ENCODE results near the gene PFDN6. TPM values are rescaled to one million over a fixed set of nuclear protein-coding genes. Genes with fewer than 3 reads are reported as not detected.

PFDN6 gene
- total RNA-seq, 2 experiments from 2014 or later = 63.5 to 65.0 TPM

- CTCF ChIA-PET = interaction anchor here (0.8 to 3.1 kb wide), 6 partner anchors 10 to 40 kb away, joined by 3 to 29 read pairs (median 11); partner anchors contain the start of genes B3GALT4, RGL2, RPS18 and VPS52
- Mint-ChIP-seq H3K4me1 (peaks cover 47% of the 10 kb centered on the region), H3K4me3 (peak overlapping the region; percentile 90), H3K36me3 (ENCODE audit: low read depth) (peaks cover 37% of the 10 kb centered on the region), H3K27me3 (no peaks in the 10 kb centered on the region), H3K9me3 (no peaks in the 10 kb centered on the region), H3K27ac (no peak overlapping the region)
- no peak for DNase-seq
- POLR2A ChIA-PET = interaction anchor here (1.0 to 14.3 kb wide), 14 partner anchors 9 to 142 kb away, joined by 3 to 234 read pairs (median 6); partner anchors contain the start of genes B3GALT4, RGL2, RPS18 and SYNGAP1
Observed at GRCh38 chr6:33288141-33288920, 1.1 kb upstream of the PFDN6 start.

GRCh38 chr6:33289784-33290315, 449 bp downstream of the PFDN6 start:
- H3K4me3 Mint-ChIP-seq = peak overlapping the region; percentile 90
- peak overlapping the region; percentile 80 for H3K27ac Mint-ChIP-seq
- POLR2A ChIA-PET = interaction anchor here (1.0 to 14.3 kb wide), 16 partner anchors 9 to 318 kb away, joined by 3 to 234 read pairs (median 5); partner anchors contain the start of genes B3GALT4, KIFC1, RGL2 and RPS18
- H3K27me3 Mint-ChIP-seq = no peaks in the 10 kb centered on the region
- H3K4me1 Mint-ChIP-seq = peaks cover 47% of the 10 kb centered on the region
- H3K9me3 Mint-ChIP-seq = no peaks in the 10 kb centered on the region
- CTCF ChIA-PET = interaction anchor here (0.5 to 3.1 kb wide), 8 partner anchors 9 to 137 kb away, joined by 3 to 29 read pairs (median 6); partner anchors contain the start of genes B3GALT4, RGL2, RPS18 and VPS52
- H3K36me3 Mint-ChIP-seq (ENCODE audit: low read depth) = peaks cover 39% of the 10 kb centered on the region
- no peak for DNase-seq

DNA sequence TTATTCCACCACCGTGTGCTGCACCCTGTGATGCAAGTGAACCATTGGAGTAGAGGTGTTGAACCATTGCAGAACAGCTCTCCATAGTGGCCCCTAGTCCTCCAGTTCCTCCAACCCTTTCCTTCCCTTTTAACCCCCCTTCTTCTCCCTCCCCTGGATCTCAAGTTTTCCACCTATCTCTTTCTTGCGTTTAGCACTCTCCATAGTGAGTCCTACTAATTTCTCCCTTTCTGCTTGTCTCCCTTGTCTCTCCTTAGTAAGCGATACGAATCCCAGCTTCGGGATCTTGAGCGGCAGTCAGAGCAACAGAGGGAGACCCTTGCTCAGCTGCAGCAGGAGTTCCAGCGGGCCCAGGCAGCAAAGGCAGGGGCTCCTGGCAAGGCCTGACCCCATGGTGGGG, 1.1 kb downstream of the PFDN6 start:
- H3K36me3 Mint-ChIP-seq (ENCODE audit: low read depth) = peaks cover 40% of the 10 kb centered on the region

DNA sequence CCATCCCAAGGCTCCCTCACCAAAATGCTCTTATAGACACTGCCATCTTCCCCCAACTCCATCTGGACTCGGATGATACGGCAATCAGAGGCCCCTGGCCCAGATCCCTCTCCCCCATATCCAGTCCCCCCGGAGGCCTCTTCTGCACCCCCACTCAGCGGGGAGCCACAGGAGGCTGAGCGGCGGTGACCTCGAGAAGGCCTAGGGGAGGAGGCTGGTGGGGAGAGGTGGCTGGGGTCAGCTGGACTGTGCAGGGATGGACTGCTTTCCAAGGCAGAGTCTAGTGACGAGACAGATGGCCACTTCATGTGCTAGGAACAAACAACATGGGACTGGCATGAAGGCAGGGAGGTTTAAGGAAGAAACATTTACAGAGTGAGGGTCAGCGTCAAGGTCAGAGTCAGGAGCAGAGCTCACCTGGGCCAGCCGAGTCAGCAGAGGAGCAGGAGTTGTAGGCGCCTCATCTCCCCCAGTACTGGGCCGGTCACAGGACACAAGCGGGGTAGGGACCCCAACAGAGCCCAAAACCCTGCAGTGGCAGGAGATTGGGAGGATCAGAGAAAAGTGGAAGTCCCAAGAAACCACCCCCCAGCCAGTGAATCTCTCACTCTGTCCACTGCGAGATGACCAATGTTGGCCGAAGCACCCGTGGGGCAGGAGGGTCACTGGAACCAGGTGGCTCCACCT, 3.7 kb downstream of the PFDN6 start:
- Mint-ChIP-seq H3K36me3 (ENCODE audit: low read depth) (peaks cover 27% of the 10 kb centered on the region), H3K4me1 (peaks cover 48% of the 10 kb centered on the region), H3K27ac (no peak overlapping the region), H3K4me3 (no peak overlapping the region), H3K27me3 (no peaks in the 10 kb centered on the region), H3K9me3 (no peaks in the 10 kb centered on the region)
- POLR2A ChIA-PET = interaction anchor here (14.3 kb wide), 1 partner anchor 14 kb away, joined by 234 read pairs; the partner anchor contains the start of gene B3GALT4
- DNase-seq = no peak
- CTCF ChIA-PET = no interaction called here

More for the DNA sequence above, 1.1 kb downstream of the PFDN6 start:
- ChIA-PET POLR2A (interaction anchor here (1.2 to 14.3 kb wide), 8 partner anchors 8 to 55 kb away, joined by 4 to 234 read pairs (median 24); partner anchors contain the start of genes B3GALT4, RGL2, RPS18 and TAPBP), CTCF (interaction anchor here (0.7 to 3.1 kb wide), 3 partner anchors 8 to 136 kb away, joined by 3 to 29 read pairs (median 20); partner anchors contain the start of genes B3GALT4 and RGL2)
- H3K4me3 Mint-ChIP-seq = peak overlapping the region; percentile 90
- H3K27me3 Mint-ChIP-seq = no peaks in the 10 kb centered on the region
- DNase-seq = no peak
- H3K4me1 Mint-ChIP-seq = peaks cover 48% of the 10 kb centered on the region
- no peaks in the 10 kb centered on the region for H3K9me3 Mint-ChIP-seq
- peak overlapping the region; percentile 80 for H3K27ac Mint-ChIP-seq

- no peak overlapping the region for H3K4me3 Mint-ChIP-seq
- CTCF ChIA-PET = no interaction called here
- POLR2A ChIA-PET = interaction anchor here (3.9 to 14.3 kb wide), 2 partner anchors 15 to 22 kb away, joined by 12 to 234 read pairs; partner anchors contain the start of genes B3GALT4, RPS18 and VPS52
- H3K27ac Mint-ChIP-seq = peak overlapping the region; percentile 50
- no peaks in the 10 kb centered on the region for H3K9me3 Mint-ChIP-seq
- peaks cover 29% of the 10 kb centered on the region for H3K36me3 Mint-ChIP-seq (ENCODE audit: low read depth)
- no peaks in the 10 kb centered on the region for H3K27me3 Mint-ChIP-seq
- DNase-seq = no peak
- H3K4me1 Mint-ChIP-seq = peaks cover 41% of the 10 kb centered on the region
Observed at GRCh38 chr6:33294086-33294823, 4.9 kb downstream of the PFDN6 start.

GRCh38 chr6:33295621-33296369, 6.4 kb downstream of the PFDN6 start:
- H3K4me1 Mint-ChIP-seq = peaks cover 40% of the 10 kb centered on the region
- CTCF ChIA-PET = interaction anchor here (0.9 kb wide), 1 partner anchor 19 kb away, joined by 5 read pairs; the partner anchor contains the start of gene B3GALT4
- DNase-seq = no peak
- no peaks in the 10 kb centered on the region for H3K9me3 Mint-ChIP-seq
- H3K36me3 Mint-ChIP-seq (ENCODE audit: low read depth) = peaks cover 37% of the 10 kb centered on the region
- POLR2A ChIA-PET = interaction anchor here (0.9 to 14.3 kb wide), 5 partner anchors 16 to 124 kb away, joined by 3 to 234 read pairs (median 4); partner anchors contain the start of genes B3GALT4, RPS18, TAPBP and VPS52
- no peak overlapping the region for H3K4me3 Mint-ChIP-seq
- H3K27ac Mint-ChIP-seq = peak overlapping the region; percentile 2
- no peaks in the 10 kb centered on the region for H3K27me3 Mint-ChIP-seq

DNA sequence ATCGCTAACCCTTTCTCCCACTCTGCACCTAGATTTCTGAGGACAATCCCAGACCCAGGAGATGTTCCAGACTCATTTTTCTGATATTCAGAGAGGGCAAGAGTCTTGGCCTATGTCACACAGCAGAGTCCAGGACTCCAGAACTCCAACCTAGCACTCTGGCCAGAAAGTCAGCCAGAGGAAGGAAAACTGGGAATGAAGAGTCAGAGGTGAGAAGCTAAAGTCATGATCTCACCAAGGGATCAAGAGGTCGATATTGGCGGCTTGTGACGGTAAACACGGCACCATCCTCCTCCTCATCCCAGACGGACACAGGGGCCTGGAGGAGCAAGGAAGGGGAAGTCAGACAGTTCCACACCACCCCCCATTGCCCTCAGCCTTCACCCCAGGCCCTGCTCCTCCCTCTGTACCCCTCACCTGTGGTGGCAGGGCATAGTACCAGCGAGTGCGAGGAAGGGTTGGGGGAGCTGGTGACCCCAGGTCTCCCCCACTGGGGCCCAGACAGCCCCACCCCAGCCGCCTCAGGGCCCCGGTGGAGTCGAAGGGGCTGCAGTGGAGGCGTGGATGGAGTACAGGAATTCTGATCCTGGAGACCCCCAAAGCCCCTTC, 7.5 kb downstream of the PFDN6 start:
- Mint-ChIP-seq H3K27me3 (no peaks in the 10 kb centered on the region), H3K27ac (peak overlapping the region; percentile 36), H3K9me3 (no peaks in the 10 kb centered on the region), H3K4me3 (peak overlapping the region; percentile 95), H3K36me3 (ENCODE audit: low read depth) (peaks cover 41% of the 10 kb centered on the region), H3K4me1 (peaks cover 41% of the 10 kb centered on the region)
- POLR2A ChIA-PET = interaction anchor here (0.5 to 14.3 kb wide), 5 partner anchors 15 to 122 kb away, joined by 3 to 234 read pairs (median 12); partner anchors contain the start of genes B3GALT4, RPS18, TAPBP and VPS52
- DNase-seq = no peak
- CTCF ChIA-PET = interaction anchor here (1.8 to 3.3 kb wide), 2 partner anchors 8 to 20 kb away, joined by 5 to 29 read pairs; partner anchors contain the start of genes B3GALT4, PFDN6 and WDR46

GRCh38 chr6:33297406-33297955, 8.1 kb downstream of the PFDN6 start:
- H3K4me3 Mint-ChIP-seq = peak overlapping the region; percentile 95
- ChIA-PET POLR2A (interaction anchor here (2.7 to 14.3 kb wide), 5 partner anchors 8 to 47 kb away, joined by 12 to 234 read pairs (median 41); partner anchors contain the start of genes B3GALT4, PFDN6, RPS18 and TAPBP), CTCF (interaction anchor here (1.8 to 3.3 kb wide), 2 partner anchors 8 to 20 kb away, joined by 5 to 29 read pairs; partner anchors contain the start of genes B3GALT4, PFDN6 and WDR46)
- peaks cover 38% of the 10 kb centered on the region for H3K4me1 Mint-ChIP-seq
- no peaks in the 10 kb centered on the region for H3K9me3 Mint-ChIP-seq
- H3K27ac Mint-ChIP-seq = no peak overlapping the region
- H3K36me3 Mint-ChIP-seq (ENCODE audit: low read depth) = peaks cover 42% of the 10 kb centered on the region
- no peak for DNase-seq
- H3K27me3 Mint-ChIP-seq = no peaks in the 10 kb centered on the region

DNA sequence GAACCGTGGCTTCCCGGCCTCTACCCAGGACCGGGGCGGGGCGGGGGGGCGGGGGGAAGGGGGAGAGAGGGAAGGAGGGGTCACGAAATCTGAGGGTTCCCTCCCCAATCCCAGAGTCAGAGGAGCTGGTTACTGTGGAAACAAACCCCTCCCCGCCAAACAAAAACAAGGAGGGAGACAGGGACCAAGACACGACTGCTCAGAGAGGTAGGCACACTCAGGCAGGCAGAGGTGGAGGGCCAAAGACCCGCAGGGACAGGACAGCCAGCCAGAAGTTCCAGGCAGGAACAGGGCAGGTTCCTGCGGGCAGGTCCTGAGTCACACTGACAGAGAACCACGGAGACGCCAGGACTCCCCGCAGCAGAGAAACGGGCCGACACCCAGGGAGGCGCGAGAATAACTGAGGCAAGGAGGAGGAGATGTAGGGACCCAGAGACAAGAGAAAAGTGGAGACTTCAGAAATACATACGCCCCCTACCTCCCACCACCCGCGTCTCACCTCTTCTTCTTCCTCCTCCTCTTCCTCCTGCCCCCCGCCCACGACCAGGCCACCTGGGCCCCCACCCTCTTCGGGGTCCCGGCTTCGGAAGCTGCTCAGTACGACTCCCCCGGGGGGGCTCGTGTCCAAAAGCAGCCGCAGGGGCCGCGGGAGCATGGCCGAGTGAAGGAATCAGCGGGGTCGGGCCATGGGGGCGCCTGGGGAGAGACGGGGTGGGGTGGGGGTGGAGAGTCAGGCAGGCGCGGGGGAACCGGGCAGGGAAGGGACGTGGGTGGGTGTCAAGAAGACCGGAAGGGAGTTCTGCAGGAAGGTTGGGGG, 8.8 kb downstream of the PFDN6 start:
- CTCF ChIA-PET = interaction anchor here (1.2 to 3.3 kb wide), 6 partner anchors 9 to 101 kb away, joined by 3 to 29 read pairs (median 10); partner anchors contain the start of genes B3GALT4, PFDN6, TAPBP and WDR46
- Mint-ChIP-seq H3K27me3 (no peaks in the 10 kb centered on the region), H3K27ac (peak overlapping the region; percentile 100), H3K36me3 (ENCODE audit: low read depth) (peaks cover 40% of the 10 kb centered on the region), H3K4me3 (peak overlapping the region; percentile 95), H3K9me3 (no peaks in the 10 kb centered on the region), H3K4me1 (peaks cover 37% of the 10 kb centered on the region)
- DNase-seq = peak; percentile 74
- POLR2A ChIA-PET = interaction anchor here (1.2 to 14.3 kb wide), 10 partner anchors 9 to 327 kb away, joined by 3 to 234 read pairs (median 22); partner anchors contain the start of genes B3GALT4, PFDN6, RPS18 and TAPBP

All from activated CD4-positive, alpha-beta memory T cell treated with anti-CD3 and anti-CD28 coated beads, Interleukin-2, amount 10 ng/mL, durations not matched to agents 7 days and 5 days (primary cell).